WTC11 (cell line): ENCODE data around the gene RNF20. TPM values are rescaled to one million over a fixed set of nuclear protein-coding genes. Genes with fewer than 3 reads are reported as not detected.

Source experiments
- ATF1 ChIP-seq: sonication (generic); formaldehyde crosslinking; IDR thresholded peaks from 2 replicates; pipeline ENCODE4 v1.8.1; 2023; ENCODE audit warnings: mild to moderate bottlenecking, moderate library complexity, missing genetic modification reagents
- HMGXB4 ChIP-seq: sonication (generic); formaldehyde crosslinking; IDR thresholded peaks from 2 replicates; pipeline ENCODE4 v1.8.1; 2023; ENCODE audit warnings: mild to moderate bottlenecking, moderate library complexity, missing genetic modification reagents
- JAZF1 ChIP-seq: fragments of 250-450 bp; sonication (Bioruptor Pico); IDR thresholded peaks from 2 replicates; pipeline ENCODE4 v1.9.0; 2021; ENCODE audit warnings: moderate library complexity, mild to moderate bottlenecking, inconsistent platforms
- NFATC4 ChIP-seq: fragments of 250-450 bp; sonication (Bioruptor Pico); IDR thresholded peaks from 2 replicates; pipeline ENCODE4 v1.9.0; 2021; ENCODE audit warnings: mild to moderate bottlenecking
- NFE2L1 ChIP-seq: sonication (generic); formaldehyde crosslinking; IDR thresholded peaks from 2 replicates; pipeline ENCODE4 v1.8.1; 2023; ENCODE audit warnings: missing genetic modification reagents
- NFYB ChIP-seq: sonication (generic); formaldehyde crosslinking; conservative IDR thresholded peaks from 2 replicates; pipeline ENCODE4 v1.8.0; 2022; ENCODE audit warnings: low read depth, missing genetic modification reagents
- PRRX2 ChIP-seq: fragments of 250-450 bp; sonication (Bioruptor Pico); IDR thresholded peaks from 2 replicates; pipeline ENCODE4 v1.8.0; 2021; ENCODE audit warnings: mild to moderate bottlenecking
- USF1 ChIP-seq: sonication (generic); formaldehyde crosslinking; IDR thresholded peaks from 2 replicates; pipeline ENCODE4 v1.8.0; 2022; ENCODE audit warnings: mild to moderate bottlenecking, missing genetic modification reagents
- USF2 ChIP-seq: sonication (generic); formaldehyde crosslinking; IDR thresholded peaks from 2 replicates; pipeline ENCODE4 v1.8.1; 2023; ENCODE audit warnings: mild to moderate bottlenecking, missing genetic modification reagents, moderate library complexity
- ZNF121 ChIP-seq: sonication (generic); formaldehyde crosslinking; IDR thresholded peaks from 2 replicates; pipeline ENCODE4 v1.8.0; 2023; ENCODE audit warnings: missing genetic modification reagents
- ZNF232 ChIP-seq: sonication (generic); formaldehyde crosslinking; IDR thresholded peaks from 2 replicates; pipeline ENCODE4 v1.8.0; 2022; ENCODE audit warnings: mild to moderate bottlenecking, missing genetic modification reagents
- ZNF416 ChIP-seq: fragments of 250-450 bp; sonication (Bioruptor Pico); IDR thresholded peaks from 2 replicates; pipeline ENCODE4 v1.9.0; 2021; ENCODE audit warnings: mild to moderate bottlenecking, inconsistent platforms
- ZNF671 ChIP-seq: fragments of 250-450 bp; sonication (Bioruptor Pico); IDR thresholded peaks from 2 replicates; pipeline ENCODE4 v1.8.0; 2021; ENCODE audit warnings: mild to moderate bottlenecking
- total RNA-seq: library from RNA; stranded (reverse); gene quantifications from 3 replicates; pipeline ENCODE4 v1.2.3, GENCODE V29; 2021
- TF ChIP-seq, protein P1 (sequence below): sonication (generic); formaldehyde crosslinking; IDR thresholded peaks from 2 replicates; pipeline ENCODE4 v1.8.0; 2023; ENCODE audit warnings: mild to moderate bottlenecking, missing genetic modification reagents
- TF ChIP-seq, protein P2 (sequence below): sonication (generic); formaldehyde crosslinking; IDR thresholded peaks from 2 replicates; pipeline ENCODE4 v1.8.0; 2023; ENCODE audit warnings: missing genetic modification reagents
- TF ChIP-seq, protein P3 (sequence below): fragments of 250-450 bp; sonication (Bioruptor Pico); conservative IDR thresholded peaks from 2 replicates; pipeline ENCODE4 v1.9.0; 2021; ENCODE audit warnings: mild to moderate bottlenecking
- TF ChIP-seq, protein P4 (sequence below): sonication (generic); formaldehyde crosslinking; IDR thresholded peaks from 2 replicates; pipeline ENCODE4 v1.8.0; 2023; ENCODE audit warnings: missing genetic modification reagents, mild to moderate bottlenecking, borderline replicate concordance
- TF ChIP-seq, protein P5 (sequence below): sonication (generic); formaldehyde crosslinking; IDR thresholded peaks from 2 replicates; pipeline ENCODE4 v1.8.1; 2022; ENCODE audit warnings: low read depth, missing genetic modification reagents, borderline replicate concordance
- TF ChIP-seq, protein P6 (sequence below): fragments of 250-450 bp; sonication (Bioruptor Pico); IDR thresholded peaks from 2 replicates; pipeline ENCODE4 v1.9.0; 2021; ENCODE audit warnings: mild to moderate bottlenecking

RNF20 gene
- total RNA-seq, 1 experiment from 2014 or later: 52.6 TPM

- TF ChIP-seq, protein P1, sequence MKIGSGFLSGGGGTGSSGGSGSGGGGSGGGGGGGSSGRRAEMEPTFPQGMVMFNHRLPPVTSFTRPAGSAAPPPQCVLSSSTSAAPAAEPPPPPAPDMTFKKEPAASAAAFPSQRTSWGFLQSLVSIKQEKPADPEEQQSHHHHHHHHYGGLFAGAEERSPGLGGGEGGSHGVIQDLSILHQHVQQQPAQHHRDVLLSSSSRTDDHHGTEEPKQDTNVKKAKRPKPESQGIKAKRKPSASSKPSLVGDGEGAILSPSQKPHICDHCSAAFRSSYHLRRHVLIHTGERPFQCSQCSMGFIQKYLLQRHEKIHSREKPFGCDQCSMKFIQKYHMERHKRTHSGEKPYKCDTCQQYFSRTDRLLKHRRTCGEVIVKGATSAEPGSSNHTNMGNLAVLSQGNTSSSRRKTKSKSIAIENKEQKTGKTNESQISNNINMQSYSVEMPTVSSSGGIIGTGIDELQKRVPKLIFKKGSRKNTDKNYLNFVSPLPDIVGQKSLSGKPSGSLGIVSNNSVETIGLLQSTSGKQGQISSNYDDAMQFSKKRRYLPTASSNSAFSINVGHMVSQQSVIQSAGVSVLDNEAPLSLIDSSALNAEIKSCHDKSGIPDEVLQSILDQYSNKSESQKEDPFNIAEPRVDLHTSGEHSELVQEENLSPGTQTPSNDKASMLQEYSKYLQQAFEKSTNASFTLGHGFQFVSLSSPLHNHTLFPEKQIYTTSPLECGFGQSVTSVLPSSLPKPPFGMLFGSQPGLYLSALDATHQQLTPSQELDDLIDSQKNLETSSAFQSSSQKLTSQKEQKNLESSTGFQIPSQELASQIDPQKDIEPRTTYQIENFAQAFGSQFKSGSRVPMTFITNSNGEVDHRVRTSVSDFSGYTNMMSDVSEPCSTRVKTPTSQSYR (CRISPR knock-in tag): peak; percentile 68; the same call in 1 of the 2 replicates
- TF ChIP-seq, protein P2, sequence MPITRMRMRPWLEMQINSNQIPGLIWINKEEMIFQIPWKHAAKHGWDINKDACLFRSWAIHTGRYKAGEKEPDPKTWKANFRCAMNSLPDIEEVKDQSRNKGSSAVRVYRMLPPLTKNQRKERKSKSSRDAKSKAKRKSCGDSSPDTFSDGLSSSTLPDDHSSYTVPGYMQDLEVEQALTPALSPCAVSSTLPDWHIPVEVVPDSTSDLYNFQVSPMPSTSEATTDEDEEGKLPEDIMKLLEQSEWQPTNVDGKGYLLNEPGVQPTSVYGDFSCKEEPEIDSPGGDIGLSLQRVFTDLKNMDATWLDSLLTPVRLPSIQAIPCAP (CRISPR knock-in tag): 0 out of 2 replicates have a peak, but pooled peaks have one; percentile 40
- TF ChIP-seq ATF1 (CRISPR knock-in tag) (no peak), NFATC4 (no peak), ZNF232 (CRISPR knock-in tag) (peak; percentile 89), ZNF671 (no peak), NFYB (CRISPR knock-in tag) (no peak), JAZF1 (CRISPR knock-in tag) (no peak), USF2 (CRISPR knock-in tag) (peak; percentile 95), USF1 (peak; percentile 96), PRRX2 (CRISPR knock-in tag) (no peak), HMGXB4 (peak; percentile 99), ZNF416 (CRISPR knock-in tag) (no peak), ZNF121 (CRISPR knock-in tag) (no peak), NFE2L1 (peak; percentile 91; the same call in 1 of the 2 replicates)
- TF ChIP-seq, protein P3, sequence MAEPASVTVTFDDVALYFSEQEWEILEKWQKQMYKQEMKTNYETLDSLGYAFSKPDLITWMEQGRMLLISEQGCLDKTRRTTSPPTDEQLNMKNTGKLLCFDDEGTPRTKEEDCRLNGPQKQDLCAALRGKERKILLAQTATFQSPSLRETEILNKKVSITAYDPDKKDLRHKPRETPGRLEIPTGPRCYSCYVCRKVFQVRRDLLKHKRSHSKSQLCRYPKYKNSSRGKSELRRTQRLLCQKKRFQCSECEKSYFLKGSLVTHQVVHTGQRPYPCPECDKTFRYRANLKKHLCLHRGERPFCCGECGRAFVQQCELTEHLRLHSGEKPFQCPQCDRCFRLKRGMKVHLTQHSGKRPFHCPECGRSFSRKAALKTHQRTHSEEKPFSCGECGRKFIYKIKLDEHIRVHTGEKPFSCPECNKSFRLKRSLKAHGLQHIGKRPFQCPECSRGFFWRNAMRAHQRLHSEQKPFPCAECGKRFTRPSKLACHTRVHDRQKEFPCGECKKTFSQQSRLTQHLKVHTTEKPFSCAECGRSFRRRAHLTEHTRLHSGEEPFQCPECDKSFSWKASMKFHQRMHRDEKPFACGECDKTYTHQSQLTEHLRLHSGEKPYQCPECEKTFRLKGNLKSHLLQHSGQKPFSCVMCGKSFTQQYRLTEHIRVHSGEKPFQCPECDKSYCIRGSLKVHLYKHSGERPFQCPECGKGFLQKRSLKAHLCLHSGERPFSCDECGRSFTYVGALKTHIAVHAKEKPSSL (CRISPR knock-in tag): no peak
- TF ChIP-seq, protein P4, sequence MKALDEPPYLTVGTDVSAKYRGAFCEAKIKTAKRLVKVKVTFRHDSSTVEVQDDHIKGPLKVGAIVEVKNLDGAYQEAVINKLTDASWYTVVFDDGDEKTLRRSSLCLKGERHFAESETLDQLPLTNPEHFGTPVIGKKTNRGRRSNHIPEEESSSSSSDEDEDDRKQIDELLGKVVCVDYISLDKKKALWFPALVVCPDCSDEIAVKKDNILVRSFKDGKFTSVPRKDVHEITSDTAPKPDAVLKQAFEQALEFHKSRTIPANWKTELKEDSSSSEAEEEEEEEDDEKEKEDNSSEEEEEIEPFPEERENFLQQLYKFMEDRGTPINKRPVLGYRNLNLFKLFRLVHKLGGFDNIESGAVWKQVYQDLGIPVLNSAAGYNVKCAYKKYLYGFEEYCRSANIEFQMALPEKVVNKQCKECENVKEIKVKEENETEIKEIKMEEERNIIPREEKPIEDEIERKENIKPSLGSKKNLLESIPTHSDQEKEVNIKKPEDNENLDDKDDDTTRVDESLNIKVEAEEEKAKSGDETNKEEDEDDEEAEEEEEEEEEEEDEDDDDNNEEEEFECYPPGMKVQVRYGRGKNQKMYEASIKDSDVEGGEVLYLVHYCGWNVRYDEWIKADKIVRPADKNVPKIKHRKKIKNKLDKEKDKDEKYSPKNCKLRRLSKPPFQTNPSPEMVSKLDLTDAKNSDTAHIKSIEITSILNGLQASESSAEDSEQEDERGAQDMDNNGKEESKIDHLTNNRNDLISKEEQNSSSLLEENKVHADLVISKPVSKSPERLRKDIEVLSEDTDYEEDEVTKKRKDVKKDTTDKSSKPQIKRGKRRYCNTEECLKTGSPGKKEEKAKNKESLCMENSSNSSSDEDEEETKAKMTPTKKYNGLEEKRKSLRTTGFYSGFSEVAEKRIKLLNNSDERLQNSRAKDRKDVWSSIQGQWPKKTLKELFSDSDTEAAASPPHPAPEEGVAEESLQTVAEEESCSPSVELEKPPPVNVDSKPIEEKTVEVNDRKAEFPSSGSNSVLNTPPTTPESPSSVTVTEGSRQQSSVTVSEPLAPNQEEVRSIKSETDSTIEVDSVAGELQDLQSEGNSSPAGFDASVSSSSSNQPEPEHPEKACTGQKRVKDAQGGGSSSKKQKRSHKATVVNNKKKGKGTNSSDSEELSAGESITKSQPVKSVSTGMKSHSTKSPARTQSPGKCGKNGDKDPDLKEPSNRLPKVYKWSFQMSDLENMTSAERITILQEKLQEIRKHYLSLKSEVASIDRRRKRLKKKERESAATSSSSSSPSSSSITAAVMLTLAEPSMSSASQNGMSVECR: peak; percentile 89
- TF ChIP-seq, protein P5, sequence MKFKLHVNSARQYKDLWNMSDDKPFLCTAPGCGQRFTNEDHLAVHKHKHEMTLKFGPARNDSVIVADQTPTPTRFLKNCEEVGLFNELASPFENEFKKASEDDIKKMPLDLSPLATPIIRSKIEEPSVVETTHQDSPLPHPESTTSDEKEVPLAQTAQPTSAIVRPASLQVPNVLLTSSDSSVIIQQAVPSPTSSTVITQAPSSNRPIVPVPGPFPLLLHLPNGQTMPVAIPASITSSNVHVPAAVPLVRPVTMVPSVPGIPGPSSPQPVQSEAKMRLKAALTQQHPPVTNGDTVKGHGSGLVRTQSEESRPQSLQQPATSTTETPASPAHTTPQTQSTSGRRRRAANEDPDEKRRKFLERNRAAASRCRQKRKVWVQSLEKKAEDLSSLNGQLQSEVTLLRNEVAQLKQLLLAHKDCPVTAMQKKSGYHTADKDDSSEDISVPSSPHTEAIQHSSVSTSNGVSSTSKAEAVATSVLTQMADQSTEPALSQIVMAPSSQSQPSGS: no peak
- TF ChIP-seq, protein P6, sequence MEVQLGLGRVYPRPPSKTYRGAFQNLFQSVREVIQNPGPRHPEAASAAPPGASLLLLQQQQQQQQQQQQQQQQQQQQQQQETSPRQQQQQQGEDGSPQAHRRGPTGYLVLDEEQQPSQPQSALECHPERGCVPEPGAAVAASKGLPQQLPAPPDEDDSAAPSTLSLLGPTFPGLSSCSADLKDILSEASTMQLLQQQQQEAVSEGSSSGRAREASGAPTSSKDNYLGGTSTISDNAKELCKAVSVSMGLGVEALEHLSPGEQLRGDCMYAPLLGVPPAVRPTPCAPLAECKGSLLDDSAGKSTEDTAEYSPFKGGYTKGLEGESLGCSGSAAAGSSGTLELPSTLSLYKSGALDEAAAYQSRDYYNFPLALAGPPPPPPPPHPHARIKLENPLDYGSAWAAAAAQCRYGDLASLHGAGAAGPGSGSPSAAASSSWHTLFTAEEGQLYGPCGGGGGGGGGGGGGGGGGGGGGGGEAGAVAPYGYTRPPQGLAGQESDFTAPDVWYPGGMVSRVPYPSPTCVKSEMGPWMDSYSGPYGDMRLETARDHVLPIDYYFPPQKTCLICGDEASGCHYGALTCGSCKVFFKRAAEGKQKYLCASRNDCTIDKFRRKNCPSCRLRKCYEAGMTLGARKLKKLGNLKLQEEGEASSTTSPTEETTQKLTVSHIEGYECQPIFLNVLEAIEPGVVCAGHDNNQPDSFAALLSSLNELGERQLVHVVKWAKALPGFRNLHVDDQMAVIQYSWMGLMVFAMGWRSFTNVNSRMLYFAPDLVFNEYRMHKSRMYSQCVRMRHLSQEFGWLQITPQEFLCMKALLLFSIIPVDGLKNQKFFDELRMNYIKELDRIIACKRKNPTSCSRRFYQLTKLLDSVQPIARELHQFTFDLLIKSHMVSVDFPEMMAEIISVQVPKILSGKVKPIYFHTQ (CRISPR knock-in tag): no peak; the same call in 1 of the 2 replicates
Measured at GRCh38 chr9:101486693-101487442, 46.8 kb upstream of the RNF20 start (continued).
